K562 (cell line): Measurements from ENCODE around the gene IFNK.

Experiments
- CEBPB ChIP-seq: fragments of 450-650 bp; IDR thresholded peaks from 2 replicates; pipeline ENCODE4 v1.6.1; 2016; ENCODE audit warnings: missing genetic modification characterization, missing compliant biosample characterization
- CREB1 ChIP-seq, 2 experiments: sonication (generic) in 1 of 2; formaldehyde crosslinking in 1 of 2; IDR thresholded peaks; 2 replicates each; pipeline versions ENCODE4 v1.6.1 to v1.8.0; 2012 to 2022; ENCODE audit warnings: inconsistent platforms in 1 of 2, mild to moderate bottlenecking in 1 of 2, missing genetic modification reagents in 1 of 2, moderate library complexity in 1 of 2
- E4F1 ChIP-seq: fragments of 250-450 bp; sonication (Bioruptor Pico); IDR thresholded peaks from 2 replicates; pipeline ENCODE4 v1.5.0; 2021; ENCODE audit warnings: mild to moderate bottlenecking, borderline replicate concordance
- GABPA ChIP-seq: fragments of 200-800 bp; sonication (Bioruptor generic); conservative IDR thresholded peaks from 2 replicates; pipeline ENCODE4 v1.6.1; 2016; ENCODE audit warnings: low read depth, missing genetic modification characterization, missing compliant biosample characterization
- HBP1 ChIP-seq: fragments of 450-650 bp; formaldehyde crosslinking; IDR thresholded peaks from 2 replicates; pipeline ENCODE4 v1.4.0; 2022; ENCODE audit warnings: missing genetic modification characterization
- HNRNPUL1 ChIP-seq: fragments of 200-400 bp; formaldehyde crosslinking; IDR thresholded peaks from 2 replicates; pipeline ENCODE4 v1.6.1; 2017; ENCODE audit warnings: low read length
- PHTF2 ChIP-seq: fragments of 250-450 bp; sonication (Bioruptor Pico); IDR thresholded peaks from 2 replicates; pipeline ENCODE4 v1.5.0; 2021; ENCODE audit warnings: mild to moderate bottlenecking
- POLR2A ChIP-seq: fragments of 450-650 bp; conservative IDR thresholded peaks from 2 replicates; pipeline ENCODE4 v1.6.1; 2016
- RAD21 ChIP-seq, 2 experiments: fragments of 250-450 bp in 1 of 2; fragments of 450-650 bp in 1 of 2; sonication (Bioruptor Pico) in 1 of 2; formaldehyde crosslinking in 1 of 2; IDR thresholded peaks in 1 of 2; conservative IDR thresholded peaks in 1 of 2; 2 replicates each; pipeline versions ENCODE4 v1.4.0 to v1.8.0; 2020 to 2022; ENCODE audit warnings: mild to moderate bottlenecking in 2 of 2, moderate library complexity in 1 of 2
- ZNF23 ChIP-seq: fragments of 250-450 bp; sonication (Bioruptor Pico); IDR thresholded peaks from 2 replicates; pipeline ENCODE4 v1.4.0; 2020; ENCODE audit warnings: mild to moderate bottlenecking
- ZNF512 ChIP-seq: IDR thresholded peaks from 2 replicates; pipeline ENCODE4 v1.6.1; 2016; ENCODE audit warnings: missing genetic modification characterization, missing compliant biosample characterization

GRCh38 chr9:27523141-27523540 is 949 bp upstream of the IFNK start:
- TF ChIP-seq CREB1 (IDR thresholded peaks at IDR 0.05) (no peak), CREB1 (CRISPR knock-in tag; IDR thresholded peaks at IDR 0.05) (no peak), RAD21 (CRISPR knock-in tag; conservative IDR thresholded peaks at IDR 0.05 in 1 of 2, IDR thresholded peaks at IDR 0.05 in 1 of 2) (no peak), ZNF512 (tag) (no peak), ZNF23 (CRISPR knock-in tag) (no peak), E4F1 (CRISPR knock-in tag) (no peak), HNRNPUL1 (no peak), CEBPB (no peak), PHTF2 (CRISPR knock-in tag) (no peak), POLR2A (no peak), HBP1 (no peak), GABPA (no peak)
